CMK (cell line): ENCODE measurements around the gene AKIRIN1.
"Not testable (repeated sequence)": the region's sequence is repeated elsewhere in the genome, so short reads cannot be mapped to it uniquely, and the experiment has no call there.

ENCODE experiments used
- DNase-seq: peaks from one replicate; pipeline ENCODE4 v3.0.0-alpha.2; 2010; ENCODE audit warnings: low read depth

The AKIRIN1 gene

GRCh38 chr1:39046613-39047210 lies 55.6 kb downstream of the AKIRIN1 start:
- DNase-seq, result no peak

DNA sequence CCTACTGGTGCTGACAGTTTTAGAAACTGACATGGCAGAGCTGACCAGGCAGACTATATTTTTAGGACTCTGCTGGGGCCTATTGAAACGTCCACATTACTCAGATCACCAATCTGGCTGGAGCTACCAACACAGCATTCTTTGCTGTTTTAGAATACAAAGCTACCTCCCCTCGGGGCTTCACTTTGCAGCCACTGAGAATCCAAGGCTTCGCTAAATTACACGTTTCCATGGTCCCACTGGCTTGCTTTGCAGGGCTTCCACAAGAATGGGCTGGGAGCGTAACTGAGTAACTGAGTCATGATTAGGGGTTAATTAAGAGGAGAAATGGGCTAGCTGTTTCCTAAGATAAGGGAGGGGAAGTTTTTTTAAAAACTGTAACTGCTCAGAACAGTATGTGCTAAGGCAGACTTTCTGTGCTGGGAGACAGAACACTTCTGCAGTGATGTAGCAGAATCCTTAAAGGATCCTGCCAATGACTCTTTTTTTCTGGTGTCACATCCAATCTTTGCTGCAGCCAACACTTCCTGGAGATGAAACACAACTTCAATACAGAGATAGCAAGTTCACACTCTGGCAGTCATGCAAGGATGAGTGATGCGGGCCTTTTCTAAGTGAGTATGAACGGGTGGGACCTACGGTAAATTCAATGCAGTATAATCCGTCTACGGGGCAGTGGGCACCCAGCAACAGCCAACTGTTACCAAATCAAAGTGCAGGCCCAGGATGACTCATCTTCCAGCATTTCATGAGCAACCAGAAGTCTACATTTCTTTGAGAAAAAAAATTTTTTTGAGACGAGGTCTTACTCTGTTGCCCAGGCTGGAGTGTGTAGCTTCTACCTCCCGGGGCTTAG lies 56.5 kb downstream of the AKIRIN1 start:
- peak; percentile 15 for DNase-seq

DNA sequence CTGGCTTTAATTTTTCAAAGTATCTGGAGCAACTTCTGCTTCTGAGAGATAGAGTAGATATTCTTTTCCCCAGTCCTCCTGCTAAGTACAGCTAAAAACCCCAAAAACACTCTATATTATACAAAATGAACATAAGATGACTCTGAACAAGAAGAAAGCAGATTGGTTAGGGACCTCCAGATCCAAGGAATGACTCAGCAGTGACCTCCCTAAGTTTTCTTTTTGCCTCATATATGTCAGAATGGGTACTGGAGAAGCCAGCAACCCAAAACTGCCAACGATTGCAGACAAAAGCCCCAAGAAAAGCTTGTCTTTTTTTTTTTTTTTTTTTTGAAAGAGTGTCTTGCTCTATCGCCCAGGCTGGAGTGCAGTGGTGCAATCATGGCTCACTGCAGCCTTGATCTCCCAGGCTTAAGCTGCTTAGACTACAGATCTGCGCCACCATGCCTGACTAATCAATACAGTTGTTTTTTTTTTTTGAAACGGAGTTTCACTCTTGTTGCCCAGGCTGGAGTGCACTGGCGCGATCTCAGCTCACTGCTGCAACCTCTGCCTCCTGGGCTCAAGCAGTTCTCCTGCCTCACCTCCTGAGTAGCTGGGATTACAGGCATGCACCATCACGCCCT lies 57.8 kb downstream of the AKIRIN1 start:
- DNase-seq, result no peak

GRCh38 chr1:39050001-39050400 lies 58.9 kb downstream of the AKIRIN1 start:
- no peak for DNase-seq

DNA sequence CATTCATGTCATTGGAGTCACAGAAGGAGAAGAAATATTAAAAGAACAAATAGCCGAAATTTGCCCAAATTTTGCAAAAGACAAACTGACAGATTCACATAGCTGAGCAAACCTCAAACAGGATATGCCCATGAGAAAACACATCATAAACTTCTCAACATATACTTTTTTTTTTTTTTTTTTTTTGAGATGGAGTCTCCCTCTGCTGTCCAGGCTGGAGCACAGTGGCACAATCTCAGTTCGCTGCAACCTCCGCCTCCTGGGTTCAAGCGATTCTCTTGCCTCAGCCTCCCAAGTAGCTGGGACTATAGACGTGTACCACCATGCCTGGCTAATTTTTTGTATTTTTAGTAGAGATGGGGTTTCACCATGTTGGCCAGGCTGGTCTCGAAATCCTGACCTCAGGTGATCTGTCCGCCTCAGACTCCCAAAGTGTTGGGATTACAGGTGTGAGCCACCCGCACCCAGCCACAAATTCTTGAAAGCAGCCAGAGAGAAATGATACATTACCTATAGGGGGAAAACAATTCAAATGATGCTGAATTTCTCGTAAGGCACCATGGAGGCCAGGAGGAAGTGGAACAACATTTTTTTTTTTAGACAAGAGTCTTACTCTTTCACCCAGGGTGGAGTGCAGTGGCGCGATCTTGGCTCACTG lies 60.2 kb downstream of the AKIRIN1 start:
- DNase-seq, result not testable (repeated sequence)

DNA sequence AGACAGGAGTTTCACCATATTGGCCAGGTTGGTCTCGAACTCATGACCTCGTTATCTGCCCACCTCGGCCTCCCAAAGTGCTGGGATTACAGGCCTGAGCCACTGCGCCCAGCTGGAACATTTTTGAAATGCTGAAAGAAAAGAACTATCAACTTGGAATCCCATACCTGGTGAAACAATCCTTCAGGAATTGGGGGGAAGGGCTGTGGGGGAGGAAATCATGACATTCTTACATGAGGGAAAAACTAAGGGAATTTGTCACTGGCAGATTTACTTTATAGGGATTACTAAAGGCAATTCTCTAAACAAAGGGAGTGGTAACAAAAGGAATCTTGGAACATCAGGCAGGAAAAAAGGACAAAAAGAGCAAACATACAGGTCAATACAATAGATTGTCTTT lies 60.9 kb downstream of the AKIRIN1 start:
- no peak for DNase-seq

GRCh38 chr1:39055213-39055710 lies 64.2 kb downstream of the AKIRIN1 start:
- not testable (repeated sequence) for DNase-seq
